Kidney (tissue), 14 donors: Measurements from ENCODE around the gene SORCS3. TPM values are rescaled to one million over a fixed set of nuclear protein-coding genes. Genes with fewer than 3 reads are reported as not detected.

ENCODE experiments used
- DNase-seq, 5 donors: peaks; one replicate each; pipeline ENCODE4 v3.0.0-alpha.2; 2013 to 2020
- FAIRE-seq: peaks from 2 replicates; lab custom pipeline; 2012; peaks lifted over from hg19 to GRCh38; lab: Jason Lieb, UNC
- H3K27ac ChIP-seq, 2 donors: one replicate each; pipeline ENCODE4 v1.7.0; 2013; ENCODE audit warnings: low read depth in 2 of 2, low read length in 2 of 2, inconsistent platforms in 1 of 2
- H3K27me3 ChIP-seq: one replicate; pipeline ENCODE4 v1.7.1; 2013; ENCODE audit warnings: low read length, inconsistent platforms; ENCODE audit not compliant: control insufficient read depth, insufficient read depth
- H3K36me3 ChIP-seq, 3 donors: one replicate each; pipeline versions ENCODE4 v1.7.0 to v1.7.1; 2013; ENCODE audit warnings: low read length in 3 of 3, control low read depth in 1 of 3, inconsistent platforms in 1 of 3; ENCODE audit not compliant: insufficient read depth in 3 of 3, control insufficient read depth in 2 of 3
- H3K4me1 ChIP-seq, 3 donors: one replicate each; pipeline versions ENCODE4 v1.7.0 to v1.7.1; 2013; ENCODE audit warnings: low read length in 3 of 3, inconsistent platforms in 1 of 3, low read depth in 1 of 3; ENCODE audit not compliant: control insufficient read depth in 2 of 3, insufficient read depth in 2 of 3
- H3K4me3 ChIP-seq, 3 donors: one replicate each; pipeline versions ENCODE4 v1.7.0 to v1.8.1; 2013; ENCODE audit warnings: low read length in 3 of 3, control low read depth in 1 of 3, inconsistent platforms in 1 of 3
- H3K9ac ChIP-seq, 3 donors: one replicate each; pipeline versions ENCODE4 v1.7.0 to v1.7.1; 2013; ENCODE audit warnings: low read length in 3 of 3, control low read depth in 1 of 3, inconsistent platforms in 1 of 3
- H3K9me3 ChIP-seq, 3 donors: one replicate each; pipeline versions ENCODE4 v1.7.0 to v1.7.1; 2013; ENCODE audit warnings: low read length in 3 of 3, control low read depth in 1 of 3, inconsistent platforms in 1 of 3; ENCODE audit not compliant: control insufficient read depth in 2 of 3, insufficient read depth in 1 of 3
- intact Hi-C: fragments of 100-400 bp; cut with DNase I; formaldehyde crosslinking; loops from one replicate; pipeline ENCODE4 v1.11.1; 2022
- polyA plus RNA-seq: library from polyadenylated mRNA; stranded (reverse); fragments of 350-450 nt; fragmentation: Illumina TruSeq; extraction: RNeasy Lipid Tissue Mini Kit (QIAGEN cat#74804); gene quantifications from one replicate; pipeline ENCODE4 v1.2.3, GENCODE V29; 2014; ENCODE audit warnings: low read depth, low replicate concordance; ENCODE audit not compliant: insufficient read depth
- total RNA-seq: library from RNA; stranded (reverse); fragmentation: NEBNext Ultra II Directional; extraction: Animal tissue kit (Norgen Biotek cat#: 25700); gene quantifications from one replicate; pipeline ENCODE4 v1.2.1, GENCODE V29; 2021
- TF ChIP-seq, protein P1 (sequence below): IDR thresholded peaks from 3 replicates; pipeline ENCODE4 v1.5.1; 2012; ENCODE audit warnings: mild to moderate bottlenecking, moderate library complexity, borderline replicate concordance; ENCODE audit not compliant: insufficient read depth; ENCODE audit errors: extremely low read depth
- donor health status: control.
- donor health status: control.
- donor health status: control.
- donor health status: control.
- donor health status: control.
- donor health status: DM: yes; HTN: yes; CAD: no.
- donor health status: Normal renal cell carcinoma (clear cell type).

Gene SORCS3
- total and polyA plus RNA-seq, 2 donors from 2014 or later = 0.52 to 1.1 TPM

- FAIRE-seq (no peak), DNase-seq (no peak)
- Histone ChIP-seq H3K4me3 (no peak overlapping the region), H3K4me1 (no peaks in the 10 kb centered on the region), H3K9ac (no peak overlapping the region), H3K27me3 (no peaks in the 10 kb centered on the region), H3K27ac (no peak overlapping the region), H3K36me3 (no peaks in the 10 kb centered on the region), H3K9me3 (no peaks in the 10 kb centered on the region)
- intact Hi-C loops = no loop called here
- TF ChIP-seq, protein P1, sequence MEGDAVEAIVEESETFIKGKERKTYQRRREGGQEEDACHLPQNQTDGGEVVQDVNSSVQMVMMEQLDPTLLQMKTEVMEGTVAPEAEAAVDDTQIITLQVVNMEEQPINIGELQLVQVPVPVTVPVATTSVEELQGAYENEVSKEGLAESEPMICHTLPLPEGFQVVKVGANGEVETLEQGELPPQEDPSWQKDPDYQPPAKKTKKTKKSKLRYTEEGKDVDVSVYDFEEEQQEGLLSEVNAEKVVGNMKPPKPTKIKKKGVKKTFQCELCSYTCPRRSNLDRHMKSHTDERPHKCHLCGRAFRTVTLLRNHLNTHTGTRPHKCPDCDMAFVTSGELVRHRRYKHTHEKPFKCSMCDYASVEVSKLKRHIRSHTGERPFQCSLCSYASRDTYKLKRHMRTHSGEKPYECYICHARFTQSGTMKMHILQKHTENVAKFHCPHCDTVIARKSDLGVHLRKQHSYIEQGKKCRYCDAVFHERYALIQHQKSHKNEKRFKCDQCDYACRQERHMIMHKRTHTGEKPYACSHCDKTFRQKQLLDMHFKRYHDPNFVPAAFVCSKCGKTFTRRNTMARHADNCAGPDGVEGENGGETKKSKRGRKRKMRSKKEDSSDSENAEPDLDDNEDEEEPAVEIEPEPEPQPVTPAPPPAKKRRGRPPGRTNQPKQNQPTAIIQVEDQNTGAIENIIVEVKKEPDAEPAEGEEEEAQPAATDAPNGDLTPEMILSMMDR = no peak
Measured at GRCh38 chr10:104920476-104920875, 279.4 kb downstream of the SORCS3 start.

GRCh38 chr10:104921763-104922162, 280.7 kb downstream of the SORCS3 start:
- intact Hi-C loops = no loop called here
- H3K9me3 ChIP-seq = no peaks in the 10 kb centered on the region
- no peak overlapping the region for H3K4me3 ChIP-seq
- no peaks in the 10 kb centered on the region for H3K4me1 ChIP-seq
- no peak for FAIRE-seq
- no peak for DNase-seq
- TF ChIP-seq, protein P1 = no peak
- H3K36me3 ChIP-seq = no peaks in the 10 kb centered on the region
- H3K27ac ChIP-seq = no peak overlapping the region
- H3K27me3 ChIP-seq = no peaks in the 10 kb centered on the region
- no peak overlapping the region for H3K9ac ChIP-seq

GRCh38 chr10:104922810-104923209, 281.7 kb downstream of the SORCS3 start:
- no peak overlapping the region for H3K9ac ChIP-seq

More at GRCh38 chr10:104922810-104923209, 281.7 kb downstream of the SORCS3 start:
- Histone ChIP-seq H3K27me3 (no peaks in the 10 kb centered on the region), H3K9me3 (no peaks in the 10 kb centered on the region), H3K36me3 (no peaks in the 10 kb centered on the region), H3K4me3 (no peak overlapping the region), H3K4me1 (no peaks in the 10 kb centered on the region), H3K27ac (no peak overlapping the region)
- TF ChIP-seq, protein P1 = no peak
- FAIRE-seq (no peak), DNase-seq (no peak)
- intact Hi-C loops = no loop called here
